K562 (cell line): ENCODE data around the gene SEPHS1.

Source experiments
- EGR1 ChIP-seq: fragments of 450-650 bp; conservative IDR thresholded peaks from 2 replicates; pipeline ENCODE4 v1.6.1; 2017; ENCODE audit warnings: mild to moderate bottlenecking
- ETV6 ChIP-seq, 3 experiments: fragments of 150-350 bp in 1 of 3; sonication (generic) in 1 of 3; formaldehyde crosslinking in 1 of 3; IDR thresholded peaks; 2 replicates each; pipeline versions ENCODE4 v1.6.1 to v1.8.0; 2014 to 2022; ENCODE audit warnings: borderline replicate concordance in 2 of 3, low read depth in 2 of 3, antibody characterized with exemption in 1 of 3, low read length in 1 of 3, mild to moderate bottlenecking in 1 of 3, missing genetic modification reagents in 1 of 3
- MAX ChIP-seq: sonication (generic); formaldehyde crosslinking; IDR thresholded peaks from 2 replicates; pipeline ENCODE4 v1.9.0; 2022; ENCODE audit warnings: mild to moderate bottlenecking, missing genetic modification reagents
- MNT ChIP-seq, 2 experiments: fragments of 450-650 bp; conservative IDR thresholded peaks; 2 replicates each; pipeline ENCODE4 v1.6.1; 2017; ENCODE audit warnings: mild to moderate bottlenecking in 2 of 2, moderate library complexity in 2 of 2
- NR2C2 ChIP-seq, 2 experiments: fragments of 200-800 bp in 1 of 2; sonication (Bioruptor generic) in 1 of 2; sonication (generic) in 1 of 2; formaldehyde crosslinking in 1 of 2; IDR thresholded peaks; 2 replicates each; pipeline versions ENCODE4 v1.6.1 to v1.8.0; 2016 to 2022; ENCODE audit warnings: mild to moderate bottlenecking in 1 of 2, missing compliant biosample characterization in 1 of 2, missing genetic modification characterization in 1 of 2, missing genetic modification reagents in 1 of 2
- SMAD4 ChIP-seq: fragments of 250-450 bp; sonication (Bioruptor Pico); conservative IDR thresholded peaks from 2 replicates; pipeline ENCODE4 v1.8.0; 2021; ENCODE audit warnings: inconsistent platforms, mild to moderate bottlenecking, moderate library complexity
- SP1 ChIP-seq: sonication (generic); formaldehyde crosslinking; IDR thresholded peaks from 2 replicates; pipeline ENCODE4 v1.8.1; 2022; ENCODE audit warnings: mild to moderate bottlenecking, missing genetic modification reagents
- SRF ChIP-seq, 2 experiments: fragments of 250-450, 450-650 bp in 1 of 2; sonication (Bioruptor Pico) in 1 of 2; sonication (generic) in 1 of 2; formaldehyde crosslinking; IDR thresholded peaks; 2 replicates each; pipeline versions ENCODE4 v1.5.0 to v1.5.1; 2020 to 2022; ENCODE audit warnings: mild to moderate bottlenecking in 1 of 2, missing genetic modification reagents in 1 of 2
- USF2 ChIP-seq: sonication (generic); formaldehyde crosslinking; IDR thresholded peaks from 2 replicates; pipeline ENCODE4 v1.5.0; 2020; ENCODE audit warnings: missing genetic modification reagents
- ZNF121 ChIP-seq: sonication (generic); formaldehyde crosslinking; conservative IDR thresholded peaks from 2 replicates; pipeline ENCODE4 v1.8.0; 2022; ENCODE audit warnings: missing genetic modification reagents

DNA sequence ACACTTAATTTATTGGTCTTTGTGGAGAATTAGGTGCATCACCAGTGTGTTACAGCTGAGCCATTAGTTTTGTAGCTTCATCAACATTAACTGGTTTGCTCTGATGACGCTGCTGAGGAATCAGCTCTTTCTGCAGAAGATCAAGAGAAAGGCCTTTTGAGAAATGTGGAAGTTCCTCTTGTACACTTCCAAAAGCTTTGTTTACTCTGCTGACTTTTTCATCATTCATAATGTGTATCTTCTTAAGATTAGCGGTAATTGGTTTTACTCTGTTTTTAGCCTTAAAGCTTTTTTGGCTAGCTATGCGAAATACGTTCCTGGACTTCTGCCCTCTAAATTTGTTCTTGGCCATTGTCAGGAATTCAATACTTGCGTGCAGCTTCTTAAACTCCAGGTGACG lies 40.0 kb downstream of the SEPHS1 start:
- TF ChIP-seq MNT (conservative IDR thresholded peaks at IDR 0.05) (no peak), ETV6 (IDR thresholded peaks at IDR 0.05; ENCODE audit: borderline replicate concordance in 1 of 2, low read depth in 2 of 2, low read length in 1 of 2) (no peak), ETV6 (CRISPR knock-in tag; IDR thresholded peaks at IDR 0.05; ENCODE audit: borderline replicate concordance) (no peak), SMAD4 (CRISPR knock-in tag) (no peak), SRF (CRISPR knock-in tag; IDR thresholded peaks at IDR 0.05) (no peak), NR2C2 (CRISPR knock-in tag; IDR thresholded peaks at IDR 0.05) (no peak), NR2C2 (tag; IDR thresholded peaks at IDR 0.05) (no peak), MAX (CRISPR knock-in tag) (no peak), ZNF121 (CRISPR knock-in tag) (no peak), USF2 (no peak), SP1 (CRISPR knock-in tag) (no peak), EGR1 (no peak)
